ENCODE data around the gene KRT78.
A peak's percentile ranks its signal among the peaks of the same experiment; 100 is the strongest.

The KRT78 gene

DNA sequence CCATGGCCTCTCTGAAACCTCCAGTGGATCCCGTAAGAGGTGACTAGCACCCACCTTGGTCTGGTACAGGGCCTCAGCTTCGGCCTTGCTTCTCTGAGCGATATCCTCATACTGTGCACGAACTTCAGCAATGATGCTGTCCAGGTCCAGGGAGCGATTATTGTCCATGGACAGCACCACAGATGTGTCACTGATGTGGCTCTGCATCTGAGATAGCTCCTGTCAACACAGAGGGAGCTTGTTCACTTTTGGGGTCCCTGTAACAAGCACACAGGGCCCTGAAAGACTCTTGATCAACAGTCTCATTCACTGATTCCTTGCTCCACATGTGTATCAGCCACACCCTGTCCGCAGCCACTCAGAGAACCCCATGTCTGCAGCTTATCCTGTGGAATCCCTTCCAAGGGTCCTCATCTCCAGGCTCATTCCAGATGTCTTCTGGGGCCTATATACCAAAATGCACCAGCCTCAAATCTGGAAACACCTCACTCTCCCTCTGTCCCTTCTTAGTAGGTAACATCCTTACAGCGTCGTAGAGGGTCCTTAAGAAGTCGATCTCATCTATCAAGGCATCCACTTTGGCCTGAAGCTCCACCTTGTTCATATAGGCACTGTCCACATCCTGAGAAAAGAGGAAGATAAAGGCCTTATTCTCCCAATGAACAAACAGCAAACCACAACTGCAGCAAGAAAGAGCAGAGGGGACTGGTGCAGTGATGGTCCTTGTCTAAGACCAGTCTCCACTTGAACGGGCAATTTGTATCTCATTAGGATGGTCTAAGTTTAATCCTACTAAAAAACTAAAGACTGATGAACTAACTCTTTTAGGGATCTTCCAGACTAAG is 56.4 kb downstream of the KRT78 start:
- Histone ChIP-seq H2AFZ (ENCODE audit: low read depth, low read length) (no peak overlapping the region), H2BK120ac (ENCODE audit: low read depth, low read length) (no peak overlapping the region), H2BK12ac (ENCODE audit: low read length in 2 of 2) (no peak overlapping the region), H3K18ac (ENCODE audit: low read depth in 1 of 2, low read length in 2 of 2) (no peak overlapping the region), H3K36me3 (ENCODE audit: control insufficient read depth in 1 of 2, insufficient read depth in 2 of 2, low read depth in 1 of 2, low read length in 2 of 2) (no peaks in the 10 kb centered on the region), H3K9me3 (ENCODE audit: control insufficient read depth, low read length) (no peaks in the 10 kb centered on the region), H3K4me1 (ENCODE audit: control insufficient read depth, insufficient read depth, low read depth, low read length) (no peaks in the 10 kb centered on the region), H3K14ac (ENCODE audit: low read length in 2 of 2) (no peak overlapping the region), H3K79me1 (replicated peaks; ENCODE audit: low read length, poor library complexity, severe bottlenecking) (no peaks in the 10 kb centered on the region), H2BK15ac (ENCODE audit: low read depth, poor library complexity, severe bottlenecking) (no peak overlapping the region), H4K8ac (ENCODE audit: low read length) (no peak overlapping the region), H4K91ac (ENCODE audit: low read length) (no peak overlapping the region), H3K4me3 (ENCODE audit: insufficient read depth in 1 of 2, low read depth in 1 of 2, low read length in 2 of 2) (no peak overlapping the region), H3K23ac (ENCODE audit: low read length in 2 of 2) (no peak overlapping the region), H3K4ac (ENCODE audit: low read depth in 1 of 2, low read length in 2 of 2) (no peak overlapping the region), H2BK5ac (ENCODE audit: low read depth, low read length, poor library complexity, severe bottlenecking) (no peak overlapping the region), H3K4me2 (ENCODE audit: low read length, poor library complexity, severe bottlenecking) (no peak overlapping the region), H3K27ac (ENCODE audit: low read length, poor library complexity, severe bottlenecking) (no peak overlapping the region), H3K27me3 (ENCODE audit: control insufficient read depth in 1 of 2, insufficient read depth in 1 of 2, low read length in 2 of 2) (peaks cover 11 to 60% of the 10 kb centered on the region in 2 experiments), H2AK5ac (ENCODE audit: low read length, severe bottlenecking) (no peak overlapping the region), H3K9ac (ENCODE audit: low read length) (no peak overlapping the region)
- DNase-seq: no peak
- WGBS: 86% methylated on average over 9 of the region's 10 CpGs

DNA sequence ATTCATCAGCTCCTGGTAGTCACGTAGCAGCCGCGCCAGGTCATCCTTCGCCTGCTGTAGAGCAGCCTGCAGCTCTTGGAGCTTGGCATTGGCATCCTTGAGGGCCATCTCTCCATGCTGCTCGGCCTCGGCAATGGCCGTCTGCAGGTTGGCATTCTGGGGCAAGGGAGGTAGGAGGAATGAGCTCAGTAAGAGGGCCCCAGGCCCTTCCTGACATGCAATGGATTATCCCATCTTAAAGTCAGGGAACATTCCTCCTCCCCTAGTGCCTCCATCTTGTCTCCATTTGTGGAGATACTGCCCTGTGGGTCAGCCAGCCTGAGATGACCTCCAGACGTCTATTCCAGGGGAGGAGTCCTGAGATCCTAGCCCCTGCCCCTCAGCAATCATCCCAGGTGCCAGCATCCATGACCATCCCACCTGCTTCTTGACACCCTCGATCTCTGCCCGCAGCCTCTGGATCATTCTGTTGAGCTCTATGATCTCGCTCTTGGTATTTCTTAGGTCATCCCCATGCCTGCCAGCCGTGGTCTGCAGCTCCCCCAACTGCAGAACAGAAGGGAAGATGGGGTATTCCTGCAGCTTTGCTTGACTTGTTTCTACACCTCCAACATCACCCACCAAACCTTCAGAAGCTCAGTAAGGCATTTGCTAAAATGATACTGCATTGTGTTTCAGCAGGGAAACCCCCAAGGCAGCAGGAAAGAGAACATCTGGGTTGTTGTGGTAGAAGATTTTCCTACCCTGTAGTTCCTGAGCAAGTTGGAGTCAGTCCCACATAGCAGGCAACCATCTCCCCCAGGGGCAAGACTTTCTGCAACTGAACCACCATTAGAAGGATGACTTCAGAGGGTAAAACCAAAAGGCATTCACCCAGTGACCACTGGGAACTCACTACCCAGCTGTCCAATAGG is 57.3 kb downstream of the KRT78 start:
- Histone ChIP-seq H3K4ac (ENCODE audit: low read depth in 1 of 2, low read length in 2 of 2) (no peak overlapping the region), H2AFZ (ENCODE audit: low read depth, low read length) (no peak overlapping the region), H3K36me3 (ENCODE audit: control insufficient read depth in 1 of 2, insufficient read depth in 2 of 2, low read depth in 1 of 2, low read length in 2 of 2) (no peaks in the 10 kb centered on the region), H3K9me3 (ENCODE audit: control insufficient read depth, low read length) (no peaks in the 10 kb centered on the region), H4K8ac (ENCODE audit: low read length) (no peak overlapping the region), H3K14ac (ENCODE audit: low read length in 2 of 2) (no peak overlapping the region), H3K4me3 (ENCODE audit: insufficient read depth in 1 of 2, low read depth in 1 of 2, low read length in 2 of 2) (no peak overlapping the region), H2BK15ac (ENCODE audit: low read depth, poor library complexity, severe bottlenecking) (no peak overlapping the region), H2BK12ac (ENCODE audit: low read length in 2 of 2) (no peak overlapping the region), H2AK5ac (ENCODE audit: low read length, severe bottlenecking) (no peak overlapping the region), H3K4me2 (ENCODE audit: low read length, poor library complexity, severe bottlenecking) (no peak overlapping the region), H3K79me1 (replicated peaks; ENCODE audit: low read length, poor library complexity, severe bottlenecking) (no peaks in the 10 kb centered on the region), H4K91ac (ENCODE audit: low read length) (no peak overlapping the region), H3K4me1 (ENCODE audit: control insufficient read depth, insufficient read depth, low read depth, low read length) (no peaks in the 10 kb centered on the region), H3K23ac (ENCODE audit: low read length in 2 of 2) (no peak overlapping the region), H2BK5ac (ENCODE audit: low read depth, low read length, poor library complexity, severe bottlenecking) (no peak overlapping the region), H3K27me3 (ENCODE audit: control insufficient read depth in 1 of 2, insufficient read depth in 1 of 2, low read length in 2 of 2) (peaks cover 16 to 66% of the 10 kb centered on the region in 2 experiments), H3K27ac (ENCODE audit: low read length, poor library complexity, severe bottlenecking) (no peak overlapping the region), H3K9ac (ENCODE audit: low read length) (no peak overlapping the region), H2BK120ac (ENCODE audit: low read depth, low read length) (no peak overlapping the region), H3K18ac (ENCODE audit: low read depth in 1 of 2, low read length in 2 of 2) (no peak overlapping the region)
- DNase-seq: no peak
- 87% methylated on average over 12 of the region's 12 CpGs for WGBS

DNA sequence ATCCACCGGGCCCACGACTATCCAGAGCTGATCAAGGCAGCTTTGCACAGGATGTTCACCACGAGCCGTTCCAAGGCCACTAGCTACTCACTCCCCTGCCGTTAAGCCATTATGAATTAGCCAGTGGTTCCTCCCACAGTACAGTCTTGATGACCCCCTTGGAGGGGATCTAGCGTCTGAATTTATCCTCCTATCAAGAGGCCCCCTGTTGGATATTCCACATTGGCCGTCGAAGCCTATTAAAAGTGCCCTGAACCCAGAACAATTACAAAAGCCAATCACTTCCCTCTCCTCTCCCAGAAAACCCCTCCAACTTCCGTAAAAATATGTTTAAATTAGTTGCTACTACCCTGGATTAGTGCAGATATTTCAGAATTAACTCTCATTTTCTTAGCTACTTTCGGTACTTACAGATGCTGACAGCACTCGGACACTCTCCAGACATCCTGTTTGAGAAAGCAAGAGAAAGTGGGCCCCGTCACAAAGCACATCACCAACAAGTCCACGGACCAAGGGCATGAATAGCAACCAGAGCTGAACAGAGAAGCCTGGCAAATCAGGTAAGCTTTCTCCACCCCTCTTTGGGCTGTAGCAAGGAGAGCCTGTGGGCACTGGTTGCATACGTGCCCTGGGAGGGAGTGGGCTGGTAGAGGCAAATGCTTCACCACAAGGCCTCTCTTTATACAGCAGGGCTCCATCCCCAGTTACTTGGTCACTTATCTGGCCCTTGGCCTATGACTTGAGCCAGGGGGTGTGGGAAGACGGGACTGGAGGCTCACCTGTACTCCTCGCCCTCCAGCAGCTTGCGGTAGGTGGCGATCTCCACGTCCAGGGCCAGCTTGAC is 58.1 kb downstream of the KRT78 start:
- Histone ChIP-seq H2AFZ (ENCODE audit: low read depth, low read length) (no peak overlapping the region), H3K23ac (ENCODE audit: low read length in 2 of 2) (no peak overlapping the region), H2AK5ac (ENCODE audit: low read length, severe bottlenecking) (no peak overlapping the region), H3K14ac (ENCODE audit: low read length in 2 of 2) (no peak overlapping the region), H3K79me1 (replicated peaks; ENCODE audit: low read length, poor library complexity, severe bottlenecking) (no peaks in the 10 kb centered on the region), H4K91ac (ENCODE audit: low read length) (no peak overlapping the region), H3K9ac (ENCODE audit: low read length) (no peak overlapping the region), H3K9me3 (ENCODE audit: control insufficient read depth, low read length) (no peaks in the 10 kb centered on the region), H2BK12ac (ENCODE audit: low read length in 2 of 2) (no peak overlapping the region), H3K4me2 (ENCODE audit: low read length, poor library complexity, severe bottlenecking) (no peak overlapping the region), H3K18ac (ENCODE audit: low read depth in 1 of 2, low read length in 2 of 2) (no peak overlapping the region), H3K27me3 (ENCODE audit: control insufficient read depth in 1 of 2, insufficient read depth in 1 of 2, low read length in 2 of 2) (peaks cover 16 to 68% of the 10 kb centered on the region in 2 experiments), H2BK120ac (ENCODE audit: low read depth, low read length) (no peak overlapping the region), H2BK15ac (ENCODE audit: low read depth, poor library complexity, severe bottlenecking) (no peak overlapping the region), H3K4ac (ENCODE audit: low read depth in 1 of 2, low read length in 2 of 2) (no peak overlapping the region), H3K36me3 (ENCODE audit: control insufficient read depth in 1 of 2, insufficient read depth in 2 of 2, low read depth in 1 of 2, low read length in 2 of 2) (no peaks in the 10 kb centered on the region), H3K4me1 (ENCODE audit: control insufficient read depth, insufficient read depth, low read depth, low read length) (no peaks in the 10 kb centered on the region), H3K27ac (ENCODE audit: low read length, poor library complexity, severe bottlenecking) (no peak overlapping the region), H2BK5ac (ENCODE audit: low read depth, low read length, poor library complexity, severe bottlenecking) (no peak overlapping the region), H4K8ac (ENCODE audit: low read length) (no peak overlapping the region), H3K4me3 (ENCODE audit: insufficient read depth in 1 of 2, low read depth in 1 of 2, low read length in 2 of 2) (peak overlapping the region in 1 of 2 experiments; percentile 51)
- no peak for DNase-seq
- 67% methylated on average over 16 of the region's 19 CpGs for WGBS

Data from mesenchymal stem cell (in vitro differentiated cells and primary cell).